Gastrocnemius medialis (tissue), 4 donors: ENCODE data around the gene TEX48.

Source experiments
- CTCF ChIP-seq, 5 experiments: fragments of 450-650 bp in 3 of 5; fragments of 200-600 bp in 2 of 5; sonication (generic) in 2 of 5; IDR thresholded peaks in 4 of 5; conservative IDR thresholded peaks in 1 of 5; 1 replicate in 4 of 5; 2 replicates in 1 of 5; pipeline ENCODE4 v1.5.1; 2016 to 2019; ENCODE audit warnings: antibody characterized with exemption in 5 of 5, mild to moderate bottlenecking in 3 of 5, moderate library complexity in 3 of 5
- POLR2A ChIP-seq, 2 donors: fragments of 450-650 bp; IDR thresholded peaks; one replicate each; pipeline ENCODE4 v1.6.1; 2017; ENCODE audit warnings: antibody characterized with exemption in 2 of 2, mild to moderate bottlenecking in 2 of 2, moderate library complexity in 2 of 2

- TF ChIP-seq CTCF (IDR thresholded peaks at IDR 0.05 in 4 of 5, conservative IDR thresholded peaks at IDR 0.05 in 1 of 5) (no peak), POLR2A (IDR thresholded peaks at IDR 0.05) (no peak)
Measured at GRCh38 chr9:114694146-114694545, 12.2 kb upstream of the TEX48 start.
